ENCODE results near the gene ENTREP3.
"Not testable (repeated sequence)": the region's sequence is repeated elsewhere in the genome, so short reads cannot be mapped to it uniquely, and the experiment has no call there.

Gene ENTREP3

GRCh38 chr1:155250246-155250632 is 5.0 kb downstream of the ENTREP3 start:
- DNase-seq, result no peak

- DNase-seq, result no peak
Measured at GRCh38 chr1:155247667-155248553, 7.4 kb downstream of the ENTREP3 start.

- not testable (repeated sequence) for DNase-seq
Measured at GRCh38 chr1:155246796-155247195, 8.5 kb downstream of the ENTREP3 start.

- DNase-seq, result no peak
Measured at GRCh38 chr1:155245163-155245524, 10.1 kb downstream of the ENTREP3 start.

- peak; percentile 100 for DNase-seq
Measured at GRCh38 chr1:155244368-155245162, 10.7 kb downstream of the ENTREP3 start.

GRCh38 chr1:155242805-155243358 is 12.4 kb downstream of the ENTREP3 start:
- DNase-seq, result no peak

- peak; percentile 41 for DNase-seq
Measured at GRCh38 chr1:155241841-155242264, 13.4 kb downstream of the ENTREP3 start.

GRCh38 chr1:155241069-155241679 is 14.1 kb downstream of the ENTREP3 start:
- peak; percentile 85 for DNase-seq

- no peak for DNase-seq
Measured at GRCh38 chr1:155236451-155236850, 18.8 kb downstream of the ENTREP3 start.

GRCh38 chr1:155235375-155235774 is 19.9 kb downstream of the ENTREP3 start:
- not testable (repeated sequence) for DNase-seq

- not testable (repeated sequence) for DNase-seq
Measured at GRCh38 chr1:155233502-155233901, 21.8 kb downstream of the ENTREP3 start.

- not testable (repeated sequence) for DNase-seq
Measured at GRCh38 chr1:155232001-155232978, 23.0 kb downstream of the ENTREP3 start.

- not testable (repeated sequence) for DNase-seq
Measured at GRCh38 chr1:155231302-155231701, 24.0 kb downstream of the ENTREP3 start.

GRCh38 chr1:155228096-155228427 is 27.2 kb downstream of the ENTREP3 start:
- DNase-seq, result no peak

- peak; percentile 99 for DNase-seq
Measured at GRCh38 chr1:155227261-155228095, 27.8 kb downstream of the ENTREP3 start.

- DNase-seq, result peak; percentile 56
Measured at GRCh38 chr1:155226910-155227260, 28.4 kb downstream of the ENTREP3 start.

- peak; percentile 83 for DNase-seq
Measured at GRCh38 chr1:155226188-155226909, 28.9 kb downstream of the ENTREP3 start.

- not testable (repeated sequence) for DNase-seq
Measured at GRCh38 chr1:155225404-155225759, 29.9 kb downstream of the ENTREP3 start.

- no peak for DNase-seq
Measured at GRCh38 chr1:155223047-155223446, 32.2 kb downstream of the ENTREP3 start.

- not testable (repeated sequence) for DNase-seq
Measured at GRCh38 chr1:155220211-155220965, 34.9 kb downstream of the ENTREP3 start.

Measured in activated CD4-positive, alpha-beta T cell treated with anti-CD3 and anti-CD28 coated beads, Interleukin-2, amount 50 U/mL, for 16 hours (primary cell).